ENCODE results near the gene PDCL2.
"Not testable (repeated sequence)": the region's sequence is repeated elsewhere in the genome, so short reads cannot be mapped to it uniquely, and the experiment has no call there.

Gene PDCL2

GRCh38 chr4:55582773-55583172 lies 9.3 kb downstream of the PDCL2 start:
- DNase-seq = not testable (repeated sequence)

- DNase-seq = peak in 2 of 4 experiments; percentile 31 to 42
These were observed 13.6 kb downstream of the PDCL2 start for GRCh38 chr4:55578341-55579010.

DNA sequence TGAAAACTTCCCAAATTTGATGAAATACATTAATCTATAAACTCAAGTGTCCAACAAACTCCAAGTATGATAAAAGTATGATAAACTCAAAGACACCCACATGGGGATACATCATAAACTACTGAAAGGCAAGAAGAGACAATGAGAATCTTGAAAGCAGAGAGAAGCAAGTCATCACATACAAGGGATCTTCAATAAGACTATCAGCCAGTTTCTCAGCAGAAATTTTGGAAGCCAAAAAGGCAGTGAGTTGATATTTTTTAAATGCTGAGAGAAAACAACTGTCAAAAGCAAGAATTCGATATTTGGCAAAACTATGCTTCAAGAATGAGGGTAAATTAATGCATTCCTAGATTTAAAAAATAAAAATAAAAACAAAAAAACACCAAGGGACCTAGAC lies 16.5 kb downstream of the PDCL2 start:
- DNase-seq = no peak

- peak in 1 of 4 experiments; percentile 19 for DNase-seq
These were observed 17.8 kb downstream of the PDCL2 start for GRCh38 chr4:55574252-55574651.

- peak; percentile 3 to 64 (median 28) for DNase-seq
These were observed 20.2 kb downstream of the PDCL2 start for GRCh38 chr4:55571806-55572205.

DNA sequence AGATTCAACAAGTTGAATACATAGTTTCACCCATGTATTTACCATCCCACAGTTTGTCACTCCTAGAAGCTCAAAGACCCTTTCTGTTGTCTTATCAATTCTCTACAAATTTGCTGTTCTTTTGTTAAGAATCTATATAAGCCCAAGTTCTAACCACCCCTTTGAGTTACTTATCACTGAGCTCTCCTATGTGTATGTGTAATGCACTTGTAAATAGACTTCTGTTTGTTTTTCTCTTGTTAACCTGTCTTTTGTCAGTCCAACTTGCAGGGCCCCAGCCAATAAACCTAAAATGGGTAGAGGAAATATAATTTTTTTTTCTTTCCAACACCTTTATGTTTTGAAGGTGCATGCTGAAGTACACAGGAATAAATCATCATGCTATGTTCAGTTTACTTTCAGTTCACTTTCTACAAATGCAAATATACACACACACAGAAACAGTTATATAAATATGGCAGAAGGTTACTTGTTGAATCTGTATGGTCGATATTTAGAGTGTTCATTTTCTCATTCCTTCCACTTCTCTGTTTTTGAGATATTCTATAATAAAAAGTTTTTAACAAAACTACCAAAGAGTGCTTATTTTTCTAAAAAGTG lies 23.0 kb downstream of the PDCL2 start:
- no peak for DNase-seq

- DNase-seq = peak; percentile 52 to 88 (median 72)
These were observed 30.2 kb downstream of the PDCL2 start for GRCh38 chr4:55561889-55562288.

DNA sequence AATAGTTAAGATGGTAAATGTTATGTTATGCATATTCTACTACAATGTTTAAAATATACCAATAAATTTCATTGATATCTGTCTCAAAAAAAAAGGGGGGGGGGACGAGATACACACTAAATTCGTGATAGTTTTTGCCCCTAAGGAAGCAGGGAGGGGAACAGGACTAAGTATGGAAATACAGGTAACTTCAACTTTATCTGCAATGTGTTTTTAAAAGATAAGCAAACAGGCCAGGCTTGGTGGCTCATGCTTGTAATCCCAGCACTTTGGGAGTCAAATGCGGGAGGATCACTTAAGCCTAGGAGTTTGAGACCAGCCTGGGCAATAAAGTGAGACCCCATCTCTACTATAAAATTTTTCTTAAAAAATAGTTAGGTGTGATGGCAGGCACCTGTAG lies 31.9 kb downstream of the PDCL2 start:
- no peak for DNase-seq

DNA sequence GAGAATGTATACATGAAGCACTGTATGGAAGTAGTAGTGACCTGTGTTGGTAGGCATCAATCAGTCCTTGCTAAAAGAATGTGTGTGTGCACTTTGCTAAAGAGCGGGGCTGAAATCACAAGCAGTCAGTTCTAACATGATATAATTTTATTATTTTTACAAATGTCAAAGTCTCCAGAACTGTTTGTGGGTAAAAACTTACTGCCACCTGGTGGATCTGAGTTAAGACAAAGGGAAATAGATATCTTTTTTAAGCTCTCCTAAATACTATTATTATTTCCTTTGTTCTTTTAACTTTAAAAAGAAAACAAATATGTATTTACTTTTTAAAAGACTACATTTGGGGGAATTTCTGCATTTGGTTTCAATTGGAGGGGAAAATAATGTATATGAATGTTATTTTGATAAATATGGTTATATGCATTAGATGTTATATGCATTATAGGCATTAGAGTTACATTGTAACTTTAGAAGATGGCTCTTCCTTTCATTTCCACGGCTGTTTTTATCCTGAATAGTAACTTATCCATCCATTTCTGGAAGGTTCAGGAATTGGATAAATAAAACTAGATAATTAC lies 37.5 kb downstream of the PDCL2 start:
- peak in 3 of 4 experiments; percentile 13 to 56 (median 40) for DNase-seq

DNA sequence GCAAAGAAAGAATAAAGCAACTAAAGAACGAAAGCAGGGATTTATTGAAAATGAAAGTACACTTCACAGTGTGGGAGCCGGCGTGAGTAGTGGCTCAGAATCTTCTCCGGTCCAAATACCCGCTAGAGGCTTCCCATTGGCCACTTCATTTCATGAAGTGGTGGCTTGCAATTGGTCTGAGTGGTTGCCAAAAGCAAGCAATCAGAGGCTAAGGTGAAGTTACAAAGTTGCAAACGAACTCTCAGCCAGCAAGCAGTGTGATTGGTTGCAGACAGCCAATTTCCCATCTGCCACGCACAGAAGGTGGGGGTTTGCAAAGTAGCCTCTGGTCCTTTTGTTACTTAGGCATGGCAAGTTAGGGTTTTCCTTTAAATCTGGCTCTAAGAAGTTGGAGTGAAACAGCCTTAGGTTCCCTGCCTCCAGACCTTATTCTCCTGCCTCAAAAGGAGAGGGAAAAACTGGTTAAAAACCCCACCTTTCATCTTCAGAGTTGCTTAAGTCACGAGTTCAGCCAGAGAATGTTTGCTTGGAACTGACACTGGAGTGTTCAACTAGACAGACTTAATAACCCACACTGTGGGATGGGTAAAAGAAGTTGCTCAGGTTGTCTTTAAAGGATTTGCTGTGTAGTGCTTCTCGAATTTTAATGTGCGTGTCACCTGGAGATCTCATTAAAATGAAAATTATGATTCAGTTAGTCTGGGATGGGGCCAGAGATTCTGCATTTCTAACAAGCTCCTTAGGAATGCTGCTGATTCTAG lies 38.4 kb downstream of the PDCL2 start:
- DNase-seq = no peak

- not testable (repeated sequence) for DNase-seq
These were observed 40.1 kb downstream of the PDCL2 start for GRCh38 chr4:55551964-55552363.

- DNase-seq = no peak
These were observed 42.2 kb downstream of the PDCL2 start for GRCh38 chr4:55549888-55550287.

DNA sequence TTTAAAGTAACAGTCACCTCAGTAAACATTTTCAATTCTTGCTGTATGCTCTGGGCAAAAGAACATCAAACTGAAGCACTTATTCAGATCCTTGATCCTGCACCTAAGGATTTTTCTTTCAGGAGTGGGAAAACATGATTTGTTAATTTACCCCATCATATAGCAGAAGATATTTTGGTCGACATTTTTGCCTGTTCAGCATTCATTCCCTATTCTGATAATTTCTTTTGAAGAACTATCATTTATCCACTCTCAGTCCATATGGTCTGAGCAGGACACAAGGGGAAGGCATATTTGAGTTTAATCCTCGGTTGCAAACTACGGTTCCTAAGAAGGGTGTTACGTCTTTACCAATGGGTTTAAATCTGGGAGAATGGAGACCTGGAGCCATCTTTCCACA lies 44.1 kb downstream of the PDCL2 start:
- DNase-seq = no peak

- no peak for DNase-seq
These were observed 44.6 kb downstream of the PDCL2 start for GRCh38 chr4:55547466-55547770.

- peak; percentile 88 to 95 (median 92) for DNase-seq
These were observed 45.1 kb downstream of the PDCL2 start, which contains the start of gene CLOCK for GRCh38 chr4:55546756-55547465. CLOCK (minus strand) TSS chr4:55546909; CDS start chr4:55482785, 64,124 bp downstream.

- DNase-seq = no peak
These were observed 45.6 kb downstream of the PDCL2 start for GRCh38 chr4:55546506-55546755.

GRCh38 chr4:55545641-55546505 lies 46.2 kb downstream of the PDCL2 start:
- peak; percentile 84 to 92 (median 88) for DNase-seq

DNA sequence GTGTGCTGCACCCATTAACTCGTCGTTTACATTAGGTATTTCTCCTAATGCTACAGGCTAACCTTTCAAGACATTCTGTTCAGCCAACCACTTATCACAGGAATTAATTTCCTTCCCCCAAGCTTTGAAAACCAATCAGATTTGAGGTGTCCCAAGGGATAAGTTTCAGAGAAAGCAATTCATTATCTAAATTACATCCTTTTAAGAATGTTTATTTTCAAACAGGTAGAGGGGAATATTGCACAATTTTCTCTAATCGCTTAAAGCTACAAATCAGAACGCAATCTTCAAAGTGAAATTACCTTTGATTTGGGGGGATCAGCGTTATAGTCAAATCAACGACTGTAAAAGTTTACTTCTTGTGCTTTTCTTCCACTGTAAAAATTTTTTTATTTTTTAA lies 46.9 kb downstream of the PDCL2 start:
- peak in 2 of 4 experiments; percentile 16 for DNase-seq

- DNase-seq = no peak
These were observed 48.2 kb downstream of the PDCL2 start for GRCh38 chr4:55543858-55544257.

GRCh38 chr4:55540271-55540670 lies 51.8 kb downstream of the PDCL2 start:
- DNase-seq = no peak

DNA sequence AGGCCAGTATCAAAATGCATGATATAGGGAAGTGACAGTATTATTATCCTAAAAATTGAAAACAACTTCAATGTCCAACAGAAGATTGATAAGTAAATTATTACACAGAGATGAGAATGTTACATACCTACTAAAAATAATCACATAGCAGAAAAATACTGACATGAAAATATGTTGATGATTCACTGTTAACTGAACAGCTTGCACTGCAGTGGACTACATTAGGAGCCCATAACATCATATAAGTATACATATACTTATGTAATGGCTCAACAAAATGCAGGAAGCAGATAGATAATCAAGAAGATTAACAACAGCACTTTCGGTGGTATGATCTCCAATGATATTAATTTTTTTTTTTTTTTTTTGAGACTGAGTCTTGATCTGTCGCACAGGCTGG lies 52.4 kb downstream of the PDCL2 start:
- no peak for DNase-seq

DNA sequence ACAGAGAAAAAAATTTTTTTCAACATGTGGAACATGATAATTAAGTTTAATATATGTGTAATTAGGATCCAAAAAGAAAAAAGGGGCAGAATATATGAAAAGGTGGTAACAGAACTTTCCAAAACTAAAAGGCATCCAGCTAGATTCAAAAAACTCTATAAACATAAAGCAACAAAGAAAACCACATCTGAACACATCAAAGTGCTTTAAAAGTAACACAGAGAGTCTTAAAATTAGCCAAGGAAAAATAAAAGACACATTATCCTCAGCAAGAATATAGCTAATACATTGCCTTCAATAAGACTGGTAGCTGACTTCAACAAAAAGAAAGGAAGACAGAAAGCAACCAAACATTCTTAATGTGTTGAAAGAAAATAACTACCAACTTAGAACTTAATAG lies 53.5 kb downstream of the PDCL2 start:
- DNase-seq = no peak

All from suppressor macrophage (primary cell).